GM19455 (cell line): ENCODE measurements around the gene EPB42.
"Not testable (repeated sequence)": the region's sequence is repeated elsewhere in the genome, so short reads cannot be mapped to it uniquely, and the experiment has no call there.

Experiments used
- ATAC-seq: cut with Tn5 transposase; IDR thresholded peaks from one replicate; pipeline ENCODE4 v1.9.1; 2021; ENCODE audit not compliant: unreplicated experiment

Gene EPB42

GRCh38 chr15:43189296-43189695, 31.5 kb downstream of the EPB42 start:
- ATAC-seq, result no peak

GRCh38 chr15:43187544-43188155, 33.2 kb downstream of the EPB42 start:
- no peak for ATAC-seq

- peak; percentile 29 for ATAC-seq
These were observed 34.8 kb downstream of the EPB42 start for GRCh38 chr15:43186003-43186353.

GRCh38 chr15:43185157-43186002, 35.4 kb downstream of the EPB42 start, which contains the start of gene CCNDBP1:
TSS of gene CCNDBP1 (plus strand) at chr15:43185403. CDS start at chr15:43185499, 96 bp downstream.
- peak; percentile 94 for ATAC-seq

GRCh38 chr15:43184407-43185124, 36.3 kb downstream of the EPB42 start:
- ATAC-seq, result no peak

- ATAC-seq, result no peak
These were observed 37.5 kb downstream of the EPB42 start for GRCh38 chr15:43183270-43183669.

GRCh38 chr15:43177147-43177546, 43.7 kb downstream of the EPB42 start:
- ATAC-seq, result not testable (repeated sequence)

GRCh38 chr15:43175656-43176309, 45.0 kb downstream of the EPB42 start:
- ATAC-seq, result not testable (repeated sequence)

- no peak for ATAC-seq
These were observed 50.9 kb downstream of the EPB42 start for GRCh38 chr15:43169888-43170287.

- ATAC-seq, result no peak
These were observed 52.4 kb downstream of the EPB42 start for GRCh38 chr15:43168192-43169107.

GRCh38 chr15:43167261-43167660, 53.6 kb downstream of the EPB42 start:
- not testable (repeated sequence) for ATAC-seq

GRCh38 chr15:43165801-43166325, 55.0 kb downstream of the EPB42 start:
- ATAC-seq, result no peak

GRCh38 chr15:43153269-43153668, 67.5 kb downstream of the EPB42 start:
- no peak for ATAC-seq

GRCh38 chr15:43151688-43152087, 69.1 kb downstream of the EPB42 start:
- no peak for ATAC-seq

- no peak for ATAC-seq
These were observed 70.5 kb downstream of the EPB42 start for GRCh38 chr15:43150191-43150929.
